Measurements from ENCODE around the gene FHIT.

Gene FHIT

GRCh38 chr3:61172203-61172602, 79.0 kb downstream of the FHIT start:
- no peak for DNase-seq (ENCODE audit: low read depth in 3 of 3)

DNA sequence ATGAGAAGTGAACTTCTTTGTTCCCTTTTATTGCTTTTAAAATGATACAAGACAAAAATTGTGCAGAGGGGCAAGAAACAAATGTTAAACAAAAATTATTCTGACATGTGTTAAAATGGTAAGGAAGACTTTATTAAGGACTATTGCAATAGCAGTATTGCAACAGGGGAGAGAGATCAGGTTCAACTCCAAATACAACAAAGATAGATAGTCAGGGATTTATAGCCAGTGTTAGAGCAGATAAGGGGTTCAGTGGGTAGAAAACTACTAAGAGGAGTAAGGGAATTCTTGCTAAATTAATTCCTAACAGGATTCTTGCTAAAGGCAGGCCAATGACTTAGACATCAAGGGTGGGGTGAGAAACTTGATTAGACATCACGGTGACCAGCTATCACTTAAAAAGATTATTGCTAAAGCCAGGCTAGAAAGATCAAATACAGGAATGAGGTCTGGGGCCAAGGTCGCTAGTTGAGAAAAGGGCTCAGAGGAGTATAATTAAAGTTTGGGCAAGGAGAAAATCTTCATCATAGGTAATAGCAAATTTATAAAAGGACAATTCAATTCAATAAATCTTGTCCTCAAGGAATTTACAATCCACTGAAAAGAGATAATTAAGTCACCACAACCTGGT, 81.5 kb downstream of the FHIT start:
- no peak for DNase-seq (ENCODE audit: low read depth in 3 of 3)

GRCh38 chr3:61168286-61168685, 83.0 kb downstream of the FHIT start:
- DNase-seq (ENCODE audit: low read depth in 3 of 3) = no peak

DNA sequence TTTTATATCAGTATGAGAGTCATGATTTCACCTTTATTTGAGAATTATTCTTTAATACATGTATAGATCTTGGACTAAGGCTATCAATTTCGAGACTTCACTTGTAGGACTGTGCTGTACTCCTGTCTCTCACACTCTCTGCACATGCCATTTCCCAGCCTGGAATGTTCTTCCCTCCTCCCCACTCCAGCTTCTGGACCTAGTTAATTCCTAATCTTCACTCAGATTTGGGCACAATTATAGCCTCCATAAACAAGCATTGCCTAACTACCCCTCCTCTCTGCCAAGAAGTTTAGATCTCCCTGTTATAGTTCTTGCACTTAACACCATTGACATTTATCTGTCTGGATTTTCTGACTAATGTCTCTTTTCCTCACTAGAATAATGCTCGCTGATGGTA, 88.3 kb downstream of the FHIT start:
- no peak for DNase-seq (ENCODE audit: low read depth in 3 of 3)

- no peak for DNase-seq (ENCODE audit: low read depth in 3 of 3)
Observed at GRCh38 chr3:61158667-61159066, 92.6 kb downstream of the FHIT start.

DNA sequence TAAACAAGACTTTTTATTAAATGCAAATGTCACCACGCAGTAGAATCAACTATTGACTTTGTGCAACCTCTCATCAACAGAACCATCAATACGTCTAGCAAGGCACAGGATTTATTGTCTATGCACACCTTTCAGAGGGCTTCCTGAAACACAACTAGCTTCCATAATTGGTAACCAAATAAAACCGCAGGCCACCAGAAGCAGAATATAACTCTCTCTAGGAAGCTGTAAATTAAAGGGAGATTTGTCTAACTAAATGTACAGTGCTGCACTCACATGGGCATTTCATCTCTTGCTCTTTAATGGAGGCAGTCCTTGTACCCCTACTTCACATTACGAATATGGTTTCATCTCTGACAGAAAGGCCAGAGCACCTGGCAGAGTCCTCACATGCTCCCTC, 93.0 kb downstream of the FHIT start:
- no peak for DNase-seq (ENCODE audit: low read depth in 3 of 3)

- DNase-seq (ENCODE audit: low read depth in 3 of 3) = no peak
Observed at GRCh38 chr3:61157414-61157813, 93.8 kb downstream of the FHIT start.

DNA sequence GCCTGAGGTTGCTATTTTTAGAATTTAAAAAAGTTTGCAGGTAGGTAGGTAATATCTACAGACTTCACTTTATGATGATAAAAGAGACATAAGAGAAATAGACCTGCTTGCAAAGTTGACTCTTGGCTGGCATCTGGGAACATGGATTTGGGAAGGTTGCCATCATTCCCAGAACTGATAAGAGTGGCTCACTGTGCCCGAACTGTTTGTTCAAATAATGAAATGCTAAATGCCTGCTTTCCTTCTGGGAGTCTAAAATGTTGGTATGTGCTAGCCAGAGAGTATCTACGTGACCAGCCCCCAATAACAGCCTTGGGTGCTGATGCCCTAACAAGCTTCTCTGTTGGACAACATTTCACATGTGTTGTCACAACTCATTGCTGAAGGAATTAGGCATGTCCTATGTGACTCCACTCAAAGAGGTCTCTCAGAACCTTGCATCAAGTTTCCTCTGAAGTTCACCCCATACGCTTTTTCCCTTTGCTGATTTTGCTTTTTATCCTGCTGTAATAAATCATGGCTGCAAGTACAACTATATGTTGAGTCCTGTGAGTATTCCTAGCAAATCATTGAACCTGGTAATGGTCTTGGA, 95.5 kb downstream of the FHIT start:
- no peak for DNase-seq (ENCODE audit: low read depth in 3 of 3)

- no peak for DNase-seq (ENCODE audit: low read depth in 3 of 3)
Observed at GRCh38 chr3:61154457-61155198, 96.6 kb downstream of the FHIT start.

- no peak for DNase-seq (ENCODE audit: low read depth in 3 of 3)
Observed at GRCh38 chr3:61152071-61152470, 99.2 kb downstream of the FHIT start.

- DNase-seq (ENCODE audit: low read depth in 3 of 3) = no peak
Observed at GRCh38 chr3:61149236-61149635, 102.0 kb downstream of the FHIT start.

DNA sequence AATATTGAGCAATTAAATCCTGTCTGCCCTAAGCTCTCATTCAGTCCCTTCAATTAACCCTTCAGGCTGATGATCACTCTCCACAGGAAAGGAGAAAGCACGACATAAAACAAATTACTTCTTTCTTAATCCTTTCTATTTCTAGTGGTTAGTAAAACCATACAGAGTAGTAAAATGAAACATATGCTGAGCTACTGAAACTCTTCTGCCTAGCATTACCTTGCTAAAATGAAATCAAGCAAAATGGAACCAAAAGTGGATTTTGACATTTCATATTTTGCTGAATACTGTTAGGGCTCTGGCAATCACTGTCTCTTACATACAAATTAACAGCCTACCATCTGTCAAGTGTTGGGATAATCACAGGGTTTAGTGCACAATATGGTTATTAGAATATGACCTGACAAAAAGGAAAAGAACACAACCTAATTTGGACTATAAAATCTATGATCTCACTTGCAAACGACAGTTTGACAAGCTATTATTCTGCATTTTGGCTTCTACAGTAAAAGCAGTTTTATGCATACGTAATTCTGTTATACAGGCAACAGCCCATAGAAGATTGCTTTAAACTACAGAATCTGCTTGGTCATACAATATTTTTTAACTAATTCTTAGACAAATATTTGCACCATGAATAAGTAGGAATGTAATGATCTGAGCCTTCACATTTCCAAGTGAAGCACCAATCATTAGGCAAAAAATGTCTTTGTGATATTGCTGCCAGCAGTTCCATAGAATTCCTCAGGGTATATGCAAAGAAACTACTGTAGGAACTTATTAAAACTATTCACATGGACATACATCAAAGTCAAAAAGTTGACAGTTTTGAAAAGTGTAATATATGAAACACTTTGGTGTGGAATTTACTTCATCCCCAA, 105.0 kb downstream of the FHIT start:
- no peak for DNase-seq (ENCODE audit: low read depth in 3 of 3)

DNA sequence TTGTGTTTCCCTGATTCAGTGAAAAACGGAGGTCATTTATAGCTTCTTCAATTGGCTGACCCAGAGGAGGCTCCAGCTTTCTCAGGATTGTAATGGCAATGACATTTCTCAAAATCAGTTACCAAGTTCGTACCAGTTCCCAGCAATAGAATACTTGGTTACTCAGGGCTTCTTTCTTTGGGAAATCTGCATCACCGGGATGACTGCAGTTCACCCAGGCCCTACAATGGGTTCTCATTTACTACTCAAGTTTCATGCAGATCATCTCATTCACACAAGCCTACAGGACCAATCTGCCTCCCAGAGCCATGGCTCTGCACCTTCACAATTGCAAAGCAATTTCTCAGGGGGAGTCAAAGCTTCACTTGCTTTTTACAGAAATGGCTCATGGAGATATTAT, 109.6 kb downstream of the FHIT start:
- no peak for DNase-seq (ENCODE audit: low read depth in 3 of 3)

GRCh38 chr3:61141227-61141626, 110.0 kb downstream of the FHIT start:
- DNase-seq (ENCODE audit: low read depth in 3 of 3) = no peak

- no peak for DNase-seq (ENCODE audit: low read depth in 3 of 3)
Observed at GRCh38 chr3:61139686-61140085, 111.6 kb downstream of the FHIT start.

DNA sequence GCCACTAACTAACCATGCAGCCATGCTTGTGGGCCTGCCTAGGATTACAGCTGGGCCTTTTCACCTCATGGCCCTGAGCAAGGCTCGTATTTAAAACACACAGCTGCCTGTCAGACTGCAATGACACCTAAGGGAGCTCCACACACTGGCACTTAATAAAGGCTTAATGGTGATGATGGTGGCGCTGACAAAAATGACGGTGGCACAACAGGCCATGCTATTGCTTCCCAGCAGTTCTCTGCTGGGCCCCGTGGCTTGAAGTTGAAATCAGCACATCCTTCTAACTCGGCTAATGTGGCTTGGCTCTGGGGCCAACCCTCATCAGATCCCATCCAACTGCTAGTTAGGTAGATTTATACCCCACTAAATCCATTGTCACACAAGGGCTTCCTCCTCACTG, 112.9 kb downstream of the FHIT start:
- no peak for DNase-seq (ENCODE audit: low read depth in 3 of 3)

- DNase-seq (ENCODE audit: low read depth in 3 of 3) = no peak
Observed at GRCh38 chr3:61136191-61136590, 115.1 kb downstream of the FHIT start.

- no peak for DNase-seq (ENCODE audit: low read depth in 3 of 3)
Observed at GRCh38 chr3:61134532-61134931, 116.7 kb downstream of the FHIT start.

- DNase-seq (ENCODE audit: low read depth in 3 of 3) = no peak
Observed at GRCh38 chr3:61132062-61132461, 119.2 kb downstream of the FHIT start.

DNA sequence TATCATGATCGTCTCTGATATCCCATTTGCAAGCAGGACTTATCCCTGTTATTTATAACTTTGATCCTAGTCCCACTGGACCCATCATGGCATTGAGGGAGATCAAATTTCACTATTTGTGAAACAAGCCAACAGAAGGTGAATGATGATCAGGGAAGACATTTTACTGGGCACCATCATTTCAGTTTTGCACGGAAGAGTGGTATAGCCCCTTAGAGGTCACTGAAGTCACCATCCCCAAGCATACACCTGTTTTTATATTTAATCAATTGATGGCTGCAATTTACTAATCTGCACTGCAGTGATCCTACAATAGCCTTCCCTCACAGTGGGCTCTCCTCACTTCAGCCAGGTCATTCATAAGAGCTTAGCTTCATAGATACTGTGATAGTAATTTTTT, 132.4 kb downstream of the FHIT start:
- no peak for DNase-seq (ENCODE audit: low read depth in 3 of 3)

DNA sequence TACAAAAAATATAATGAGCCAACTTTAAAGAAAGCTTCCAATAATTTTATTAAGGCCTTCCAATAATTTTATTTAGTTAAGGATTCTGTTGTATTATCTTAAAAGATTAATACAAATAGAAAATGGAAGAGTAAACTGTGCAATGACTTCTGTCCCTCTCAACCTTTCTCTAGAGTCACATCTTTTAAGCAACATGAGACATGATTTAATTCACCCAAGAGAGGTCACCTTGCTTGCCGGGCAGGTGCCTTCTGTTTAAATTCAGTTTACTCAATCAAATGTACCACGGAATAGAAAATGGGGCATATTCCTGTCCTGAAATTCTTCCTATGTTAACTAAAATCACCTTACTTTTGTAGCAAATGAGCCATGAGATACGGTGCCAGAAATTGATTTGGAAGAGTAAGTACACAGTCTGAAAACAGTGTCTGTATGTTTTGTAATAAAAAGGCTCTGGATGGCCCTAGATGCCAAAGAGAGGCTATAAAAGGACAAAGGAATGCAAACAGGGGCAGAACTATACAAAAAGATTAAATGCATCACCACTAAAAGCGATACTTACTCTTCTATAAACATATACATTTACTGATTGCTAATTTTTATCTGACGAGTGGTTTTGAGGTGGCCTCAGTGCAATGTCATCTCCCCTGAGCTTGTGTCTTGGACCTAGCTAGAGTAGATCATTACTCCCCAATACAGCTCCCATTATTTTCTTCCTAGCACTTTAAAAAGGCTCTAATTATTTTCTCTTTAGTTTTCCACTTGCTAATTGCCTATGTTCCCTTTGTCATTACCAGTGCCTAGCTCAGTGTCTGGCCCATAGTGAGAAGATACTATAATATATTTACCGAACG, 134.0 kb downstream of the FHIT start:
- no peak for DNase-seq (ENCODE audit: low read depth in 3 of 3)
